ENCODE data around the gene PTGR2.

The PTGR2 gene

GRCh38 chr14:73833530-73834260 lies 17.9 kb upstream of the PTGR2 start:
- TF ChIP-seq CREB1 (IDR thresholded peaks at IDR 0.05; ENCODE audit: low read depth) (no peak), EGR1 (IDR thresholded peaks at IDR 0.05) (no peak), NFIC (IDR thresholded peaks at IDR 0.05) (peak; percentile 86), FOXM1 (IDR thresholded peaks at IDR 0.05; ENCODE audit: borderline replicate concordance, low read depth) (peak; percentile 28; the same call in 1 of the 2 replicates), MAX (IDR thresholded peaks at IDR 0.05) (no peak; the same call in 1 of the 2 replicates), ZBTB7A (IDR thresholded peaks at IDR 0.05; ENCODE audit: low read depth) (0 out of 2 replicates have a peak, but pooled peaks have one; percentile 55), TCF12 (IDR thresholded peaks at IDR 0.05; ENCODE audit: low read depth) (peak; percentile 20; the same call in 1 of the 2 replicates), CEBPB (IDR thresholded peaks at IDR 0.05) (peak; percentile 75), EP300 (IDR thresholded peaks at IDR 0.05; ENCODE audit: borderline replicate concordance) (peak; percentile 69), TEAD4 (IDR thresholded peaks at IDR 0.05) (peak; percentile 90), RAD21 (IDR thresholded peaks at IDR 0.05; ENCODE audit: low read depth) (peak; percentile 24; the same call in 1 of the 2 replicates)

- TF ChIP-seq ZBTB7A (IDR thresholded peaks at IDR 0.05; ENCODE audit: low read depth) (no peak), EGR1 (IDR thresholded peaks at IDR 0.05) (no peak)
Measured at GRCh38 chr14:73834261-73834625, 17.4 kb upstream of the PTGR2 start.

GRCh38 chr14:73842201-73842600 lies 9.4 kb upstream of the PTGR2 start:
- no peak for TF ChIP-seq TEAD4 (IDR thresholded peaks at IDR 0.05)
- TF ChIP-seq FOXM1 (IDR thresholded peaks at IDR 0.05; ENCODE audit: borderline replicate concordance, low read depth), result no peak
- TF ChIP-seq EGR1 (IDR thresholded peaks at IDR 0.05), result no peak
- TF ChIP-seq ZBTB7A (IDR thresholded peaks at IDR 0.05; ENCODE audit: low read depth), result no peak
- TF ChIP-seq NFIC (IDR thresholded peaks at IDR 0.05), result no peak
- TF ChIP-seq EP300 (IDR thresholded peaks at IDR 0.05; ENCODE audit: borderline replicate concordance), result no peak
- no peak for TF ChIP-seq MAX (IDR thresholded peaks at IDR 0.05)
- no peak for TF ChIP-seq RAD21 (IDR thresholded peaks at IDR 0.05; ENCODE audit: low read depth)
- TF ChIP-seq TAF1 (IDR thresholded peaks at IDR 0.05; ENCODE audit: low read depth), result no peak

- TF ChIP-seq EGR1 (IDR thresholded peaks at IDR 0.05), result no peak
- TF ChIP-seq EP300 (IDR thresholded peaks at IDR 0.05; ENCODE audit: borderline replicate concordance), result no peak
Measured at GRCh38 chr14:73842851-73843250, 8.8 kb upstream of the PTGR2 start.

GRCh38 chr14:73843296-73843695 lies 8.3 kb upstream of the PTGR2 start:
- TF ChIP-seq CREB1 (IDR thresholded peaks at IDR 0.05; ENCODE audit: low read depth), result no peak
- TF ChIP-seq EP300 (IDR thresholded peaks at IDR 0.05; ENCODE audit: borderline replicate concordance), result no peak

- TF ChIP-seq EP300 (IDR thresholded peaks at IDR 0.05; ENCODE audit: borderline replicate concordance) (no peak), CEBPB (IDR thresholded peaks at IDR 0.05) (no peak), YY1 (IDR thresholded peaks at IDR 0.05; ENCODE audit: low read depth) (no peak), USF1 (IDR thresholded peaks at IDR 0.05) (no peak), NFIC (IDR thresholded peaks at IDR 0.05) (no peak), TAF1 (IDR thresholded peaks at IDR 0.05; ENCODE audit: low read depth) (no peak), MAX (IDR thresholded peaks at IDR 0.05) (no peak), EGR1 (IDR thresholded peaks at IDR 0.05) (no peak), REST (IDR thresholded peaks at IDR 0.05; ENCODE audit: low read depth) (no peak), TCF12 (IDR thresholded peaks at IDR 0.05; ENCODE audit: low read depth) (no peak), RAD21 (IDR thresholded peaks at IDR 0.05; ENCODE audit: low read depth) (no peak), ZBTB7A (IDR thresholded peaks at IDR 0.05; ENCODE audit: low read depth) (no peak), CREB1 (IDR thresholded peaks at IDR 0.05; ENCODE audit: low read depth) (no peak), FOXM1 (IDR thresholded peaks at IDR 0.05; ENCODE audit: borderline replicate concordance, low read depth) (no peak), TEAD4 (IDR thresholded peaks at IDR 0.05) (no peak)
Measured at GRCh38 chr14:73846947-73847346, 4.7 kb upstream of the PTGR2 start.

- no peak for TF ChIP-seq ZBTB7A (IDR thresholded peaks at IDR 0.05; ENCODE audit: low read depth)
- 0 out of 2 replicates have a peak, but pooled peaks have one; percentile 14 for TF ChIP-seq TCF12 (IDR thresholded peaks at IDR 0.05; ENCODE audit: low read depth)
- peak; percentile 58; the same call in 1 of the 2 replicates for TF ChIP-seq TEAD4 (IDR thresholded peaks at IDR 0.05)
- no peak for TF ChIP-seq NFIC (IDR thresholded peaks at IDR 0.05)
- peak; percentile 17; the same call in 1 of the 2 replicates for TF ChIP-seq CEBPB (IDR thresholded peaks at IDR 0.05)
- no peak; the same call in 1 of the 2 replicates for TF ChIP-seq EP300 (IDR thresholded peaks at IDR 0.05; ENCODE audit: borderline replicate concordance)
- no peak for TF ChIP-seq USF1 (IDR thresholded peaks at IDR 0.05)
Measured at GRCh38 chr14:73851000-73851399, 631 bp upstream of the PTGR2 start.

Measured in Ishikawa (cell line).